PC-9 (cell line): ENCODE data around the gene PRDX3. TPM values are rescaled to one million over a fixed set of nuclear protein-coding genes. Genes with fewer than 3 reads are reported as not detected.

ENCODE experiments used
- BruUV-seq: library from RNA; stranded (reverse); fragments of 400-500 nt; replicated peaks from 2 replicates; lab custom pipeline; 2021; lab: Mats Ljungman, UMichigan
- CTCF ChIA-PET: fragments of 300-600 bp; sonication (Branson Sonifier 250); formaldehyde crosslinking; loops from one replicate; lab custom pipeline; 2022; ENCODE audit warnings: antibody characterized with exemption; lab: Charles Lee
- POLR2A ChIA-PET: fragments of 300-600 bp; sonication (Branson Sonifier 250); formaldehyde crosslinking; loops from one replicate; lab custom pipeline; 2022; ENCODE audit warnings: antibody characterized with exemption; ENCODE audit not compliant: unreplicated experiment; lab: Charles Lee
- DNase-seq, 2 experiments: peaks; one replicate each; pipeline versions ENCODE4 v3.0.0 to v3.0.0-alpha.2; 2015 to 2022; ENCODE audit warnings: mixed read lengths in 1 of 2
- H2AFZ ChIP-seq: fragments of 200-600 bp; sonication (generic); 2 replicates; pipeline ENCODE4 v1.8.1; 2017; ENCODE audit warnings: antibody characterized with exemption
- H3F3A ChIP-seq: fragments of 200-600 bp; sonication (generic); 2 replicates; pipeline ENCODE4 v1.8.1; 2017; ENCODE audit warnings: antibody characterized with exemption, mild to moderate bottlenecking, low read depth; ENCODE audit not compliant: insufficient read depth
- H3K27ac ChIP-seq: fragments of 200-600 bp; sonication (generic); 2 replicates; pipeline ENCODE4 v1.6.1; 2016; ENCODE audit warnings: mixed run types
- H3K27me3 ChIP-seq: fragments of 200-600 bp; sonication (generic); 2 replicates; pipeline ENCODE4 v1.6.1; 2016; ENCODE audit warnings: low read depth, mixed run types; ENCODE audit not compliant: insufficient read depth
- H3K36me3 ChIP-seq: fragments of 200-600 bp; sonication (generic); 2 replicates; pipeline ENCODE4 v1.6.1; 2016; ENCODE audit warnings: low read depth, mixed run types
- H3K4me1 ChIP-seq: fragments of 200-600 bp; sonication (generic); replicated peaks from 2 replicates; pipeline ENCODE4 v1.6.1; 2016; ENCODE audit warnings: mixed run types; ENCODE audit not compliant: insufficient read depth
- H3K4me2 ChIP-seq: fragments of 200-600 bp; sonication (generic); 2 replicates; pipeline ENCODE4 v1.6.1; 2017; ENCODE audit warnings: mixed run types
- H3K4me3 ChIP-seq: fragments of 200-600 bp; sonication (generic); 2 replicates; pipeline ENCODE4 v1.6.1; 2016; ENCODE audit warnings: mixed run types
- H3K79me2 ChIP-seq: fragments of 200-600 bp; sonication (generic); 2 replicates; pipeline ENCODE4 v1.6.1; 2017; ENCODE audit warnings: low read depth, mixed run types
- H3K9me2 ChIP-seq: fragments of 200-600 bp; sonication (generic); 2 replicates; pipeline ENCODE4 v1.8.1; 2017; ENCODE audit warnings: mild to moderate bottlenecking; ENCODE audit not compliant: insufficient read depth
- H3K9me3 ChIP-seq: fragments of 200-600 bp; sonication (generic); 2 replicates; pipeline ENCODE4 v1.8.1; 2016; ENCODE audit warnings: low read depth; ENCODE audit not compliant: insufficient read depth
- H4K20me1 ChIP-seq: fragments of 200-600 bp; sonication (generic); 2 replicates; pipeline ENCODE4 v1.8.1; 2017; ENCODE audit not compliant: insufficient read depth
- CTCF ChIP-seq: fragments of 200-600 bp; sonication (generic); conservative IDR thresholded peaks from 2 replicates; pipeline ENCODE4 v1.6.1; 2017; ENCODE audit warnings: mixed run types, antibody characterized with exemption, mild to moderate bottlenecking, moderate library complexity
- EZH2 ChIP-seq: fragments of 200-600 bp; sonication (generic); IDR thresholded peaks from 2 replicates; pipeline ENCODE4 v1.8.0; 2017; ENCODE audit warnings: antibody characterized with exemption, low read depth
- intact Hi-C: fragments of 100-400 bp; cut with micrococcal nuclease; formaldehyde crosslinking; loops from one replicate; pipeline ENCODE4 v1.10.0; 2022; ENCODE audit not compliant: unreplicated experiment
- total RNA-seq: library from RNA; stranded (reverse); gene quantifications from 2 replicates; pipeline ENCODE4 v1.2.3, GENCODE V29; 2021

The PRDX3 gene
- total RNA-seq, 1 experiment from 2014 or later = 144 TPM

- Histone ChIP-seq H3K9me3 (no peaks in the 10 kb centered on the region), H3K27ac (0 out of 2 replicates have a peak overlapping the region, but pooled peaks have one; percentile 32), H3K79me2 (no peaks in the 10 kb centered on the region), H3K27me3 (no peaks in the 10 kb centered on the region), H3K9me2 (no peaks in the 10 kb centered on the region), H3K4me2 (peak overlapping the region; percentile 85), H3F3A (peaks cover 10% of the 10 kb centered on the region; the same call in 1 of the 2 replicates), H3K36me3 (no peaks in the 10 kb centered on the region), H3K4me3 (peak overlapping the region; percentile 59), H2AFZ (peak overlapping the region; percentile 78), H3K4me1 (peaks cover 35% of the 10 kb centered on the region), H4K20me1 (no peaks in the 10 kb centered on the region)
- ChIA-PET POLR2A (interaction anchor here (0.5 to 0.6 kb wide), 2 partner anchors 45 to 333 kb away, joined by 3 to 4 read pairs; no protein-coding TSS in a partner anchor), CTCF (interaction anchor here (0.6 to 1.6 kb wide), 4 partner anchors 65 to 284 kb away, joined by 3 to 15 read pairs (median 4); no protein-coding TSS in a partner anchor)
- no peak for TF ChIP-seq CTCF
- no peak for TF ChIP-seq EZH2
- TSS peak; percentile 80 for BruUV-seq
- intact Hi-C loops = loop anchor here (1.0 to 10.0 kb wide), 6 partner anchors 46 to 649 kb away; partner anchors contain the start of gene BAG3
- no peak for DNase-seq
Measured at GRCh38 chr10:119205894-119206602, 27.4 kb upstream of the PRDX3 start.

GRCh38 chr10:119203006-119203405, 24.4 kb upstream of the PRDX3 start:
- ChIA-PET CTCF (interaction anchor here (0.6 kb wide), 1 partner anchor 68 kb away, joined by 3 read pairs; no protein-coding TSS in a partner anchor), POLR2A (interaction anchor here (0.5 kb wide), 1 partner anchor 129 kb away, joined by 9 read pairs; no protein-coding TSS in a partner anchor)
- Histone ChIP-seq H3F3A (peaks cover 10% of the 10 kb centered on the region; the same call in 1 of the 2 replicates), H3K9me2 (no peaks in the 10 kb centered on the region), H3K36me3 (no peaks in the 10 kb centered on the region), H3K9me3 (no peaks in the 10 kb centered on the region), H3K27me3 (no peaks in the 10 kb centered on the region), H3K4me2 (no peak overlapping the region; the same call in 1 of the 2 replicates), H3K4me3 (no peak overlapping the region), H3K27ac (0 out of 2 replicates have a peak overlapping the region, but pooled peaks have one; percentile 9), H4K20me1 (no peaks in the 10 kb centered on the region), H3K79me2 (no peaks in the 10 kb centered on the region), H3K4me1 (peaks cover 24% of the 10 kb centered on the region), H2AFZ (no peak overlapping the region)
- DNase-seq = peak in 1 of 2 experiments; percentile 57
- BruUV-seq = no TSS peak
- TF ChIP-seq CTCF (no peak), EZH2 (no peak)
- intact Hi-C loops = loop anchor here (10.0 kb wide), 2 partner anchors 452 to 652 kb away; partner anchors contain the start of gene BAG3

GRCh38 chr10:119201233-119201632, 22.6 kb upstream of the PRDX3 start:
- H3K9me3 ChIP-seq = no peaks in the 10 kb centered on the region
- peaks cover 26% of the 10 kb centered on the region for H3K4me1 ChIP-seq
- CTCF ChIA-PET = interaction anchor here (0.7 kb wide), 1 partner anchor 341 kb away, joined by 3 read pairs; the partner anchor contains the start of gene RGS10
- H3F3A ChIP-seq = peaks cover 10% of the 10 kb centered on the region; the same call in 1 of the 2 replicates
- H3K4me3 ChIP-seq = no peak overlapping the region
- POLR2A ChIA-PET = no interaction called here
- H3K9me2 ChIP-seq = no peaks in the 10 kb centered on the region
- H3K36me3 ChIP-seq = no peaks in the 10 kb centered on the region
- peak in 1 of 2 experiments; percentile 47 for DNase-seq
- TF ChIP-seq CTCF (no peak), EZH2 (no peak)
- H3K27ac ChIP-seq = no peak overlapping the region
- H4K20me1 ChIP-seq = no peaks in the 10 kb centered on the region
- H3K79me2 ChIP-seq = no peaks in the 10 kb centered on the region
- no peaks in the 10 kb centered on the region for H3K27me3 ChIP-seq
- no peak overlapping the region for H2AFZ ChIP-seq
- no TSS peak for BruUV-seq
- no peak overlapping the region for H3K4me2 ChIP-seq
- intact Hi-C loops = loop anchor here (10.0 kb wide), 2 partner anchors 454 to 654 kb away; partner anchors contain the start of gene BAG3
